GM18868 (cell line): Measurements from ENCODE around the gene PNPLA4.

Source experiments
- ATAC-seq: cut with Tn5 transposase; IDR thresholded peaks from one replicate; pipeline ENCODE4 v1.9.1; 2021; ENCODE audit warnings: mild to moderate bottlenecking, moderate library complexity; ENCODE audit not compliant: unreplicated experiment

PNPLA4 gene

DNA sequence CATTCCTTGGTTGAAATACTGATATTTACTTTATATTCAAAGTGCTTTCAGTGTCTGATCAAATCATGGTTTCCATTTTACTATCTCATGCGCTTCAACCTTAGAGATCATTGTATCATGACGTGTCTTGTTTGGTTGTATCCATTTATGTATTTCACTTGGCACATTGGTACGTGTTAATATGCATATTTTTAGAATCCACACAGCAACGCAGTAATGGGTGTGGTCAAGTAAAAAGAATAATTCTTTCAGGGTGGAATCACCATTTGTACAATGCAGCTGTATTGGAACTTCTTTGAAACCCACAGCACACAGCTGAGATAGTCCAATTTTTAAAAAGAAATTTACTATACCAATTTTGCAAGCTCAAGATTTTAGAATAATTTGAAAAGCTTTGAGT, 55.2 kb downstream of the PNPLA4 start:
- ATAC-seq, result no peak

- ATAC-seq, result no peak
Observed at GRCh38 chrX:7852166-7852565, 75.0 kb downstream of the PNPLA4 start.
